ENCODE measurements around the gene CRELD2. TPM values are rescaled to one million over a fixed set of nuclear protein-coding genes. Genes with fewer than 3 reads are reported as not detected.

CRELD2 gene
- total and polyA plus RNA-seq, 2 of the 13 experiments (the other 11 are each of a cell fraction or from before 2014, with no cell fraction given) = 17.2 to 44.7 TPM

DNA sequence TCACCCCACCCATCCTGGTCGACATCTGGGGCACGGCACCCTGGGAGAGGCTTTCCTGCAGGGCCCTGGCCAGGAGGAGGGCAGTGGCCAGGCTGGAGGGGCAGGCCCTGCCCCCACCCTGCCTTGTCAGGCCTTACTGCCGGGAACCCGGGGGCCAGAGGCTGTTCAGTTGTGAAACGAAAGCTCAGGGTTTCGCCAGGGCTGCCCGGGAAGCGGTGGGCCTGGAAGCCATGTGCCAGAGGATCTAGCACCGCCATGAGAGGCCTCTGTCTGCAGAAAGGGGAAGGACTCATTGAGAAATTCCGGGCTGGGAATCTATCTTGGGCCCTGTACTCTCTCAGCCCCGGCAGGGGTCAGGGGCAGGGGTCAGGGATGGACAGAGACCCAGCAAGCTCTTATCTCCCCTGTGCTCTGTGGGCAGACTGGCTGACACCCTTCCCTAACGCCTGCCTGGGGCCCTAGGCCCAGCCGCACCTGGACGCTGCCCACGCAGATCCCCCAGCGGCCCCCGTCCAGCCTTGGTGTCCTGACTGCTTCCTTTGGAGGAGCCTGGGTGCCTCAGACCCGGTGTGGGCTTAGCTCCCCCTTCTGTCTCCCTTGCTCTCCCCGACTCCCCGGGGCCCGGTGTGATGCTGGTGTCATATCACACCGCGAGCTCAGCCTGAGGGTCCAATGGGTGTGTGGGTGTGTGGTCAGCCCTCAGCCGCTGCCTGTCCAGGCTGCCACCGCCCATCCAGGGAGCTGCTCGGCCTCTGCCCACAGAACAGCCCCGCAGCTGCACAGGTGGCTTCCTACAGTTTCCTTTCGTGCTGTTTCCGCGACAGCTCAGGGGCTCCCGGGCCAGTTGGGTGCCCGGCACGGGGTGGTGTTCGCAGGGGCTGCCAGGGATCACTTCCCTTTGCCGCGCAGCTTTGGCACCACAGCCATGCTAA lies 48.6 kb downstream of the CRELD2 start (continued):
- TF ChIP-seq ISX (CRISPR knock-in tag; conservative IDR thresholded peaks at IDR 0.05) (0 out of 2 replicates have a peak, but pooled peaks have one; percentile 46), HOXA3 (CRISPR knock-in tag; IDR thresholded peaks at IDR 0.05) (peak; percentile 50; the same call in 1 of the 2 replicates), NFIC (IDR thresholded peaks at IDR 0.05; ENCODE audit: low read length) (no peak), BCL6 (CRISPR knock-in tag; IDR thresholded peaks at IDR 0.05) (no peak), TBX3 (IDR thresholded peaks at IDR 0.05; ENCODE audit: borderline replicate concordance) (peak; percentile 39; the same call in 1 of the 2 replicates), POLR2G (IDR thresholded peaks at IDR 0.05; ENCODE audit: low read depth, low read length) (no peak; the same call in 1 of the 2 replicates), MYC (CRISPR knock-in tag; IDR thresholded peaks at IDR 0.05; ENCODE audit: borderline replicate concordance) (peak; percentile 60; the same call in 1 of the 2 replicates), TP53 (CRISPR knock-in tag; conservative IDR thresholded peaks at IDR 0.05) (no peak), FOXJ3 (CRISPR knock-in tag; IDR thresholded peaks at IDR 0.05; ENCODE audit: borderline replicate concordance) (no peak; the same call in 1 of the 2 replicates), PHF5A (CRISPR knock-in tag; IDR thresholded peaks at IDR 0.05; ENCODE audit: low read depth, unreplicated experiment) (no peak), NCOA5 (CRISPR knock-in tag; IDR thresholded peaks at IDR 0.05) (no peak), ZNF136 (CRISPR knock-in tag; IDR thresholded peaks at IDR 0.05; ENCODE audit: low read depth) (peak; percentile 33; the same call in 1 of the 2 replicates), KDM6A (CRISPR knock-in tag; IDR thresholded peaks at IDR 0.05; ENCODE audit: low read depth) (no peak), ZNF496 (CRISPR knock-in tag; IDR thresholded peaks at IDR 0.05; ENCODE audit: insufficient replicate concordance) (no peak), ZNF224 (CRISPR knock-in tag; IDR thresholded peaks at IDR 0.05) (no peak), SOX13 (IDR thresholded peaks at IDR 0.05) (no peak), SOX13 (CRISPR knock-in tag; conservative IDR thresholded peaks at IDR 0.05 in 1 of 2, IDR thresholded peaks at IDR 0.05 in 1 of 2) (no peak), MATR3 (CRISPR knock-in tag; IDR thresholded peaks at IDR 0.05) (no peak), FOSL1 (CRISPR knock-in tag; IDR thresholded peaks at IDR 0.05; ENCODE audit: borderline replicate concordance) (no peak), MED1 (CRISPR knock-in tag; IDR thresholded peaks at IDR 0.05) (peak; percentile 70), FOXK1 (CRISPR knock-in tag; IDR thresholded peaks at IDR 0.05; ENCODE audit: borderline replicate concordance, low read depth) (peak; percentile 11; the same call in 1 of the 2 replicates), ZNF782 (CRISPR knock-in tag; IDR thresholded peaks at IDR 0.05; ENCODE audit: borderline replicate concordance) (peak; percentile 37; the same call in 1 of the 2 replicates), ZSCAN25 (CRISPR knock-in tag; IDR thresholded peaks at IDR 0.05) (no peak), ZNF451 (CRISPR knock-in tag; IDR thresholded peaks at IDR 0.05) (no peak)
- TF ChIP-seq, protein P1, sequence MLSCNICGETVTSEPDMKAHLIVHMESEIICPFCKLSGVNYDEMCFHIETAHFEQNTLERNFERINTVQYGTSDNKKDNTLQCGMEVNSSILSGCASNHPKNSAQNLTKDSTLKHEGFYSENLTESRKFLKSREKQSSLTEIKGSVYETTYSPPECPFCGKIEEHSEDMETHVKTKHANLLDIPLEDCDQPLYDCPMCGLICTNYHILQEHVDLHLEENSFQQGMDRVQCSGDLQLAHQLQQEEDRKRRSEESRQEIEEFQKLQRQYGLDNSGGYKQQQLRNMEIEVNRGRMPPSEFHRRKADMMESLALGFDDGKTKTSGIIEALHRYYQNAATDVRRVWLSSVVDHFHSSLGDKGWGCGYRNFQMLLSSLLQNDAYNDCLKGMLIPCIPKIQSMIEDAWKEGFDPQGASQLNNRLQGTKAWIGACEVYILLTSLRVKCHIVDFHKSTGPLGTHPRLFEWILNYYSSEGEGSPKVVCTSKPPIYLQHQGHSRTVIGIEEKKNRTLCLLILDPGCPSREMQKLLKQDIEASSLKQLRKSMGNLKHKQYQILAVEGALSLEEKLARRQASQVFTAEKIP (CRISPR knock-in tag; IDR thresholded peaks at IDR 0.05; ENCODE audit: borderline replicate concordance) = no peak
- TF ChIP-seq, protein P2, sequence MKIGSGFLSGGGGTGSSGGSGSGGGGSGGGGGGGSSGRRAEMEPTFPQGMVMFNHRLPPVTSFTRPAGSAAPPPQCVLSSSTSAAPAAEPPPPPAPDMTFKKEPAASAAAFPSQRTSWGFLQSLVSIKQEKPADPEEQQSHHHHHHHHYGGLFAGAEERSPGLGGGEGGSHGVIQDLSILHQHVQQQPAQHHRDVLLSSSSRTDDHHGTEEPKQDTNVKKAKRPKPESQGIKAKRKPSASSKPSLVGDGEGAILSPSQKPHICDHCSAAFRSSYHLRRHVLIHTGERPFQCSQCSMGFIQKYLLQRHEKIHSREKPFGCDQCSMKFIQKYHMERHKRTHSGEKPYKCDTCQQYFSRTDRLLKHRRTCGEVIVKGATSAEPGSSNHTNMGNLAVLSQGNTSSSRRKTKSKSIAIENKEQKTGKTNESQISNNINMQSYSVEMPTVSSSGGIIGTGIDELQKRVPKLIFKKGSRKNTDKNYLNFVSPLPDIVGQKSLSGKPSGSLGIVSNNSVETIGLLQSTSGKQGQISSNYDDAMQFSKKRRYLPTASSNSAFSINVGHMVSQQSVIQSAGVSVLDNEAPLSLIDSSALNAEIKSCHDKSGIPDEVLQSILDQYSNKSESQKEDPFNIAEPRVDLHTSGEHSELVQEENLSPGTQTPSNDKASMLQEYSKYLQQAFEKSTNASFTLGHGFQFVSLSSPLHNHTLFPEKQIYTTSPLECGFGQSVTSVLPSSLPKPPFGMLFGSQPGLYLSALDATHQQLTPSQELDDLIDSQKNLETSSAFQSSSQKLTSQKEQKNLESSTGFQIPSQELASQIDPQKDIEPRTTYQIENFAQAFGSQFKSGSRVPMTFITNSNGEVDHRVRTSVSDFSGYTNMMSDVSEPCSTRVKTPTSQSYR (CRISPR knock-in tag; IDR thresholded peaks at IDR 0.05; ENCODE audit: borderline replicate concordance) = peak; percentile 94

Data from HepG2 (cell line).